ENCODE measurements around the gene COQ4.

The COQ4 gene

DNA sequence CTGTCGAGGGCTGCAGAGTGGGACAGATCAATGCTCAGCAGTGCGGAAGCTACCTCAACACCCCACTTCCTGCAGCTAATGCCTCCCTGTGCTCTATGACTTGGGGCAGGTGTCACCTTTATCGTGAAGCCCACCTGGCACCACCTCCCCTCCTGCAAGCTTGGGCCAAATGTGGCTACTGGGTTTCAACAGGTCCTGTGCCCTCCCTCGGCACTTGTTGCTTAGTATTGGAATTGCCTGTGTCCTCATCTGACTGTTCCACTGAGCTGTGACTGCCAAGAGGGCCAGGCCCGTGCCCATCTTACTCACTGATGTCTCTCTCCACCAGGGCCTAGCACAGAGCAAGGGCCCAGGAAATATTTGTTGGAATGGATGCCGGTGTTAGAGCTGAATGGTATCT, 27.1 kb downstream of the COQ4 start:
- Histone ChIP-seq H4K5ac (ENCODE audit: low read length) (no peak overlapping the region), H3K79me1 (ENCODE audit: low read length) (no peaks in the 10 kb centered on the region), H3K9ac (ENCODE audit: low read length) (no peak overlapping the region), H3K23ac (ENCODE audit: low read length) (no peak overlapping the region), H2BK120ac (ENCODE audit: low read depth, low read length) (no peak overlapping the region), H2BK15ac (replicated peaks; ENCODE audit: low read depth) (no peak overlapping the region), H3K4ac (ENCODE audit: low read depth, low read length) (no peak overlapping the region), H3K27me3 (ENCODE audit: insufficient read depth, low read length, poor library complexity) (no peaks in the 10 kb centered on the region), H3K4me1 (ENCODE audit: control insufficient read depth, low read depth, low read length) (no peaks in the 10 kb centered on the region), H3K4me2 (ENCODE audit: low read length) (no peak overlapping the region), H3K79me2 (ENCODE audit: control insufficient read depth, insufficient read depth, low read length) (no peaks in the 10 kb centered on the region), H3K4me3 (ENCODE audit: low read length) (no peak overlapping the region), H4K8ac (ENCODE audit: low read depth, low read length) (no peak overlapping the region), H2BK5ac (ENCODE audit: low read length) (no peak overlapping the region), H3K56ac (ENCODE audit: low read length) (no peak overlapping the region), H3K36me3 (ENCODE audit: control insufficient read depth, insufficient read depth, low read length) (peaks cover 10% of the 10 kb centered on the region), H2AK5ac (ENCODE audit: low read length) (no peak overlapping the region), H3K27ac (ENCODE audit: low read depth, low read length) (no peak overlapping the region), H3K18ac (ENCODE audit: low read length) (no peak overlapping the region)
- no peak for DNase-seq
- WGBS (ENCODE audit: extremely low coverage, insufficient coverage, low lambda C conversion rate) = no CpG with 5 or more reads among the region's 6 CpGs

DNA sequence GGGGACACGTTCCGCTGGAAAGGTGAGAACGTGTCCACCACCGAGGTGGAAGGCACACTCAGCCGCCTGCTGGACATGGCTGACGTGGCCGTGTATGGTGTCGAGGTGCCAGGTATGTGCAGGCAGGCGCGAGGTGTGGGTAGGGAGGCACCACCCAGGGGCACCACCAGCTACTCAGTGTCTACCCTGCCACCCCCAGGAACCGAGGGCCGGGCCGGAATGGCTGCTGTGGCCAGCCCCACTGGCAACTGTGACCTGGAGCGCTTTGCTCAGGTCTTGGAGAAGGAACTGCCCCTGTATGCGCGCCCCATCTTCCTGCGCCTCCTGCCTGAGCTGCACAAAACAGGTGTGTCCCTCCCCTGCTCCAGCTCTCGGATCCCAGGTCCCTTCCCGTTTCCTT, 32.8 kb downstream of the COQ4 start:
- Histone ChIP-seq H3K79me1 (ENCODE audit: low read length) (no peaks in the 10 kb centered on the region), H3K36me3 (ENCODE audit: control insufficient read depth, insufficient read depth, low read length) (no peaks in the 10 kb centered on the region), H3K27me3 (ENCODE audit: insufficient read depth, low read length, poor library complexity) (no peaks in the 10 kb centered on the region), H3K9ac (ENCODE audit: low read length) (no peak overlapping the region), H4K5ac (ENCODE audit: low read length) (no peak overlapping the region), H3K18ac (ENCODE audit: low read length) (no peak overlapping the region), H3K27ac (ENCODE audit: low read depth, low read length) (no peak overlapping the region), H2BK15ac (replicated peaks; ENCODE audit: low read depth) (no peak overlapping the region), H4K8ac (ENCODE audit: low read depth, low read length) (no peak overlapping the region), H3K4me2 (ENCODE audit: low read length) (no peak overlapping the region), H3K56ac (ENCODE audit: low read length) (no peak overlapping the region), H3K79me2 (ENCODE audit: control insufficient read depth, insufficient read depth, low read length) (no peaks in the 10 kb centered on the region), H2BK120ac (ENCODE audit: low read depth, low read length) (no peak overlapping the region), H3K4ac (ENCODE audit: low read depth, low read length) (no peak overlapping the region), H3K4me3 (ENCODE audit: low read length) (no peak overlapping the region), H3K23ac (ENCODE audit: low read length) (no peak overlapping the region), H3K4me1 (ENCODE audit: control insufficient read depth, low read depth, low read length) (no peaks in the 10 kb centered on the region), H2BK5ac (ENCODE audit: low read length) (no peak overlapping the region), H2AK5ac (ENCODE audit: low read length) (no peak overlapping the region)
- no CpG with 5 or more reads among the region's 19 CpGs for WGBS (ENCODE audit: extremely low coverage, insufficient coverage, low lambda C conversion rate)
- no peak for DNase-seq

DNA sequence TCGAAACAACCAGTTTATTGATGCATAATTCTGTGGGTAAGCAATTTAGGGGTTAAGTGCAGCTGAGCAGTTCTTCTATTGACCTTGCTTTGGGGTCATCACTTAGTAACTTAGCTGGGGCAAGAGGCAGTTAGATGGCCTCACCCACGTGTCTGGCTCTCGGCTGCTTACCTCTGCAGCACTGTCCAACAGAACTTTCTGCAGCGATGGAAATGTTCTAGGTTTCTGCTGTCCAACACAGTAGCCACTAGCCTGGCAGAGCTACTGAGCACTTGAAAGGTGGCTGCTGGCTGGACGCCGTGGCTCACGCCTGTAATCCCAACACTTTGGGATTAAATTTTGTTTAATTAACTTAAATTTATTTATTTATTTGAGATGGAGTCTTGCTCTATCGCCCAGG, 35.5 kb downstream of the COQ4 start:
- Histone ChIP-seq H4K5ac (ENCODE audit: low read length) (no peak overlapping the region), H3K4me3 (ENCODE audit: low read length) (no peak overlapping the region), H3K4ac (ENCODE audit: low read depth, low read length) (no peak overlapping the region), H2BK5ac (ENCODE audit: low read length) (no peak overlapping the region), H3K56ac (ENCODE audit: low read length) (no peak overlapping the region), H2BK120ac (ENCODE audit: low read depth, low read length) (no peak overlapping the region), H3K79me1 (ENCODE audit: low read length) (no peaks in the 10 kb centered on the region), H2BK15ac (replicated peaks; ENCODE audit: low read depth) (no peak overlapping the region), H3K27ac (ENCODE audit: low read depth, low read length) (no peak overlapping the region), H2AK5ac (ENCODE audit: low read length) (no peak overlapping the region), H4K8ac (ENCODE audit: low read depth, low read length) (no peak overlapping the region), H3K18ac (ENCODE audit: low read length) (no peak overlapping the region), H3K36me3 (ENCODE audit: control insufficient read depth, insufficient read depth, low read length) (no peaks in the 10 kb centered on the region), H3K79me2 (ENCODE audit: control insufficient read depth, insufficient read depth, low read length) (no peaks in the 10 kb centered on the region), H3K4me1 (ENCODE audit: control insufficient read depth, low read depth, low read length) (no peaks in the 10 kb centered on the region), H3K9ac (ENCODE audit: low read length) (no peak overlapping the region), H3K23ac (ENCODE audit: low read length) (no peak overlapping the region), H3K27me3 (ENCODE audit: insufficient read depth, low read length, poor library complexity) (no peaks in the 10 kb centered on the region), H3K4me2 (ENCODE audit: low read length) (no peak overlapping the region)
- no peak for DNase-seq
- WGBS (ENCODE audit: extremely low coverage, insufficient coverage, low lambda C conversion rate) = no CpG with 5 or more reads among the region's 8 CpGs

DNA sequence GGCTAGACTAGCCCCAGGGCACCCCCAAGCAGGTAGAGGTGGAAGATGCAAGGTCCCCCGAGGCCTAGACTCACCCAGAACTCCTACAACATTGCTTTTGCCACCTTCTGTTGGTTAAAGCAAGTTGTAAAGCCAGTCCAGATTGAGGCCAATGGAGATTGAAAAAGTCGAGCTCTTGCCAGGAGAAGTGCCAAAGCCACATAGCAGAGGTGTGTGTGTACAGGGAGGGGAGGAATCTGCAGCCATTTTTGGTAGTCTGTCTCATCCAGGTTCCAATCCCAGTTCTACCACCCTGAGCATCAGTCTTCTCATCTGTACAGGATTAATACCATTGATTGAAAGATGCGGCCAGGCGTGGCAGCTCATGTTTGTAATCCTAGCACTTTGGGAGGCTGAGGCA, 36.2 kb downstream of the COQ4 start:
- no peaks in the 10 kb centered on the region for H3K79me1 ChIP-seq (ENCODE audit: low read length)
- H3K56ac ChIP-seq (ENCODE audit: low read length) = no peak overlapping the region
- no peak for DNase-seq
- no peak overlapping the region for H3K18ac ChIP-seq (ENCODE audit: low read length)
- H4K5ac ChIP-seq (ENCODE audit: low read length) = no peak overlapping the region
- H3K4me1 ChIP-seq (ENCODE audit: control insufficient read depth, low read depth, low read length) = no peaks in the 10 kb centered on the region
- no peak overlapping the region for H4K8ac ChIP-seq (ENCODE audit: low read depth, low read length)
- no peak overlapping the region for H3K27ac ChIP-seq (ENCODE audit: low read depth, low read length)
- no peaks in the 10 kb centered on the region for H3K27me3 ChIP-seq (ENCODE audit: insufficient read depth, low read length, poor library complexity)
- no peak overlapping the region for H3K4me2 ChIP-seq (ENCODE audit: low read length)
- no peaks in the 10 kb centered on the region for H3K36me3 ChIP-seq (ENCODE audit: control insufficient read depth, insufficient read depth, low read length)
- no peak overlapping the region for H2BK5ac ChIP-seq (ENCODE audit: low read length)
- H2AK5ac ChIP-seq (ENCODE audit: low read length) = no peak overlapping the region
- no peak overlapping the region for H3K4ac ChIP-seq (ENCODE audit: low read depth, low read length)
- no peak overlapping the region for H2BK15ac ChIP-seq (replicated peaks; ENCODE audit: low read depth)
- no peak overlapping the region for H3K4me3 ChIP-seq (ENCODE audit: low read length)
- H3K79me2 ChIP-seq (ENCODE audit: control insufficient read depth, insufficient read depth, low read length) = no peaks in the 10 kb centered on the region
- no CpG with 5 or more reads among the region's 4 CpGs for WGBS (ENCODE audit: extremely low coverage, insufficient coverage, low lambda C conversion rate)
- no peak overlapping the region for H3K23ac ChIP-seq (ENCODE audit: low read length)
- H3K9ac ChIP-seq (ENCODE audit: low read length) = no peak overlapping the region
- no peak overlapping the region for H2BK120ac ChIP-seq (ENCODE audit: low read depth, low read length)

DNA sequence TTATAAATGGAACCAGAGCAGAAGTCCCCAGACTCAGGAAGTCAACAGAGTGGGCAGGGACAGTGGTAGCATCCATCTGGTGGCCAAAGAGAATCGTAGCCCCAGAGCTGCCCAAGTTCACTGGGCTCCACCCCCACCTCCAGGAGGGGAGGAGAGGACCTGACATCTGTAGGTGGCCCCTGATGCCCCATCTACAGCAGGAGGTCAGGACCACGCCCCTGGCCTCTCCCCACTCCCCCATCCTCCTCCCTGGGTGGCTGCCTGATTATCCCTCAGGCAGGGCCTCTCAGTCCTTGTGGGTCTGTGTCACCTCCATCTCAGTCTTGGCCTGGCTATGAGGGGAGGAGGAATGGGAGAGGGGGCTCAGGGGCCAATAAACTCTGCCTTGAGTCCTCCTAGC, 38.2 kb downstream of the COQ4 start:
- H3K4ac ChIP-seq (ENCODE audit: low read depth, low read length) = no peak overlapping the region
- H3K79me2 ChIP-seq (ENCODE audit: control insufficient read depth, insufficient read depth, low read length) = no peaks in the 10 kb centered on the region
- H3K27me3 ChIP-seq (ENCODE audit: insufficient read depth, low read length, poor library complexity) = no peaks in the 10 kb centered on the region
- no peaks in the 10 kb centered on the region for H3K36me3 ChIP-seq (ENCODE audit: control insufficient read depth, insufficient read depth, low read length)
- H3K9ac ChIP-seq (ENCODE audit: low read length) = no peak overlapping the region
- DNase-seq = no peak
- no peak overlapping the region for H4K8ac ChIP-seq (ENCODE audit: low read depth, low read length)
- H2BK15ac ChIP-seq (replicated peaks; ENCODE audit: low read depth) = no peak overlapping the region
- H3K4me1 ChIP-seq (ENCODE audit: control insufficient read depth, low read depth, low read length) = peaks cover 5% of the 10 kb centered on the region
- no peak overlapping the region for H4K5ac ChIP-seq (ENCODE audit: low read length)
- no peak overlapping the region for H3K23ac ChIP-seq (ENCODE audit: low read length)
- H2BK120ac ChIP-seq (ENCODE audit: low read depth, low read length) = no peak overlapping the region
- H3K18ac ChIP-seq (ENCODE audit: low read length) = no peak overlapping the region
- WGBS (ENCODE audit: extremely low coverage, insufficient coverage, low lambda C conversion rate) = no CpG with 5 or more reads among the region's 2 CpGs
- no peak overlapping the region for H3K4me2 ChIP-seq (ENCODE audit: low read length)
- no peak overlapping the region for H2AK5ac ChIP-seq (ENCODE audit: low read length)
- no peak overlapping the region for H3K4me3 ChIP-seq (ENCODE audit: low read length)
- no peak overlapping the region for H3K56ac ChIP-seq (ENCODE audit: low read length)
- no peak overlapping the region for H2BK5ac ChIP-seq (ENCODE audit: low read length)
- H3K27ac ChIP-seq (ENCODE audit: low read depth, low read length) = no peak overlapping the region
- H3K79me1 ChIP-seq (ENCODE audit: low read length) = no peaks in the 10 kb centered on the region

DNA sequence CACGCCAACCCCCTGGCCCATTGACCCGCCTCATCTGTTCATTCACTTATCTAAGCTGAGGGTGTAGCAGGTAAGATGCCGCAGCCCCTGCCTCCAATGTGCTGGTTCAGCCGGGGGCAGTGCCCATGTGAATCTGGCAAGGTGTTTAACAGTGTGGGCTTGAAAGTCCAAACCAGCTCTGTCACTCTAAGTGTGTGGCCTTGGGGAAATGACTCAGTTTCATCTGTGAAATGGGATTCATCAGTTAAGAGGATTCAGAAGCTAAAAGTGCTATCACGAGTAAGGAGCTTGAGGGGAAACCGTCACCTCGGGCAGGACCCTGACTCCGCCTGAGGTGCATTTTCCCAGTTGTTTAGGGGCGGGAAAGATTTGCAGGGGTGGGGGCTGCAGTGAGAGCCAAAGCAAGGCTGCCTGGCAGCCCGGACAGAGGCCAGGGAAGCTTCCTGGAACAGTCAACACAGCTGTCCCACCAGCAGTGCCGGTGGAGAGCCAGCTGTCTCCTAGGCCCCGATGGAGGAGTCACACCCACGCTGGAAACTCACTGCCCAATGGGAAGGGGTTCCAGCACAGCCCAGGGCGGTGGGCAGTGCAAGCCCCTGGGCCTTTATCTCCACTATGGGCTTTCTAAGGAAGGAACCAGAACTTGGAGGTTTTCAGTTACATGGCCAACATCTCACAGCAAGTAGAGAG, 38.8 kb downstream of the COQ4 start:
- Histone ChIP-seq H4K5ac (ENCODE audit: low read length) (no peak overlapping the region), H2BK5ac (ENCODE audit: low read length) (no peak overlapping the region), H3K27me3 (ENCODE audit: insufficient read depth, low read length, poor library complexity) (no peaks in the 10 kb centered on the region), H3K4me2 (ENCODE audit: low read length) (no peak overlapping the region), H3K18ac (ENCODE audit: low read length) (no peak overlapping the region), H2BK15ac (replicated peaks; ENCODE audit: low read depth) (no peak overlapping the region), H4K8ac (ENCODE audit: low read depth, low read length) (no peak overlapping the region), H2AK5ac (ENCODE audit: low read length) (no peak overlapping the region), H3K4me1 (ENCODE audit: control insufficient read depth, low read depth, low read length) (peaks cover 5% of the 10 kb centered on the region), H3K23ac (ENCODE audit: low read length) (no peak overlapping the region), H3K36me3 (ENCODE audit: control insufficient read depth, insufficient read depth, low read length) (no peaks in the 10 kb centered on the region), H3K9ac (ENCODE audit: low read length) (no peak overlapping the region), H3K4ac (ENCODE audit: low read depth, low read length) (no peak overlapping the region), H3K4me3 (ENCODE audit: low read length) (no peak overlapping the region), H3K56ac (ENCODE audit: low read length) (no peak overlapping the region), H3K79me2 (ENCODE audit: control insufficient read depth, insufficient read depth, low read length) (no peaks in the 10 kb centered on the region), H2BK120ac (ENCODE audit: low read depth, low read length) (no peak overlapping the region), H3K27ac (ENCODE audit: low read depth, low read length) (no peak overlapping the region), H3K79me1 (ENCODE audit: low read length) (no peaks in the 10 kb centered on the region)
- DNase-seq = no peak
- no CpG with 5 or more reads among the region's 14 CpGs for WGBS (ENCODE audit: extremely low coverage, insufficient coverage, low lambda C conversion rate)

Data from mesendoderm (in vitro differentiated cells).